Vagina (tissue), 2 donors: ENCODE results near the gene PGAM5. TPM values are rescaled to one million over a fixed set of nuclear protein-coding genes. Genes with fewer than 3 reads are reported as not detected.

Experiments used
- DNase-seq, 2 donors: peaks; one replicate each; pipeline ENCODE4 v3.0.0-alpha.2; 2017; ENCODE audit errors: extremely low spot score in 2 of 2
- H3K27ac ChIP-seq: fragments of 200-600 bp; sonication (generic); one replicate; pipeline ENCODE4 v1.5.1; 2019
- H3K27me3 ChIP-seq: fragments of 200-600 bp; sonication (generic); one replicate; pipeline ENCODE4 v1.5.1; 2019
- H3K36me3 ChIP-seq, 2 donors: fragments of 200-600 bp; sonication (generic); one replicate each; pipeline ENCODE4 v1.5.1; 2017 to 2019
- H3K4me1 ChIP-seq: fragments of 200-600 bp; sonication (generic); one replicate; pipeline ENCODE4 v1.5.1; 2019
- H3K4me3 ChIP-seq, 2 donors: fragments of 200-600 bp; sonication (generic); 1 replicate in 1 of 2; 2 replicates in 1 of 2; pipeline ENCODE4 v1.5.1; 2016 to 2019
- H3K9me3 ChIP-seq: fragments of 200-600 bp; sonication (generic); one replicate; pipeline ENCODE4 v1.5.1; 2019
- CTCF ChIP-seq, 3 experiments: fragments of 450-650 bp in 2 of 3; fragments of 200-600 bp in 1 of 3; sonication (generic) in 1 of 3; IDR thresholded peaks; one replicate each; pipeline ENCODE4 v1.5.1; 2017 to 2019; ENCODE audit warnings: antibody characterized with exemption in 3 of 3, mild to moderate bottlenecking in 2 of 3, moderate library complexity in 2 of 3
- POLR2A ChIP-seq, 2 donors: fragments of 450-650 bp; IDR thresholded peaks; one replicate each; pipeline ENCODE4 v1.6.1; 2017; ENCODE audit warnings: antibody characterized with exemption in 2 of 2, mild to moderate bottlenecking in 2 of 2, moderate library complexity in 2 of 2
- POLR2AphosphoS5 ChIP-seq, 2 donors: sonication (generic); formaldehyde crosslinking; IDR thresholded peaks; one replicate each; pipeline ENCODE4 v1.9.0; 2017; ENCODE audit warnings: antibody characterized with exemption in 2 of 2, mild to moderate bottlenecking in 2 of 2, low read depth in 1 of 2; ENCODE audit not compliant: insufficient read depth in 1 of 2
- intact Hi-C: fragments of 100-400 bp; cut with DNase I; formaldehyde crosslinking; loops from one replicate; pipeline ENCODE4 v1.15.1; 2023
- total RNA-seq: library from RNA; depleted of rRNA; stranded (reverse); fragments of >200 nt; gene quantifications from one replicate; pipeline ENCODE4 v1.2.3, GENCODE V29; 2016

PGAM5 gene
- total RNA-seq, 1 donor from 2014 or later: 27.0 TPM

GRCh38 chr12:132703641-132704040 lies 7.0 kb upstream of the PGAM5 start:
- H3K4me1 ChIP-seq: no peaks in the 10 kb centered on the region
- TF ChIP-seq POLR2AphosphoS5 (IDR thresholded peaks at IDR 0.05; ENCODE audit: insufficient read depth in 1 of 2, low read depth in 1 of 2) (no peak), POLR2A (IDR thresholded peaks at IDR 0.05) (no peak), CTCF (IDR thresholded peaks at IDR 0.05) (no peak)
- intact Hi-C loops: no loop called here
- H3K9me3 ChIP-seq: no peaks in the 10 kb centered on the region
- H3K36me3 ChIP-seq: no peaks in the 10 kb centered on the region
- no peak for DNase-seq
- no peaks in the 10 kb centered on the region for H3K27me3 ChIP-seq
- no peak overlapping the region for H3K27ac ChIP-seq
- H3K4me3 ChIP-seq: no peak overlapping the region

- H3K27ac ChIP-seq: no peak overlapping the region
- DNase-seq: no peak
- TF ChIP-seq POLR2AphosphoS5 (IDR thresholded peaks at IDR 0.05; ENCODE audit: insufficient read depth in 1 of 2, low read depth in 1 of 2): no peak
- no peak for TF ChIP-seq POLR2A (IDR thresholded peaks at IDR 0.05)
- no peak for TF ChIP-seq CTCF (IDR thresholded peaks at IDR 0.05)
- H3K9me3 ChIP-seq: no peaks in the 10 kb centered on the region
- intact Hi-C loops: no loop called here
- H3K36me3 ChIP-seq: no peaks in the 10 kb centered on the region
- H3K4me3 ChIP-seq: no peak overlapping the region
- no peaks in the 10 kb centered on the region for H3K27me3 ChIP-seq
- peaks cover 19% of the 10 kb centered on the region for H3K4me1 ChIP-seq
Observed at GRCh38 chr12:132707241-132707640, 3.4 kb upstream of the PGAM5 start.

GRCh38 chr12:132708150-132708549 lies 2.5 kb upstream of the PGAM5 start:
- no peak for DNase-seq
- intact Hi-C loops: no loop called here
- TF ChIP-seq CTCF (IDR thresholded peaks at IDR 0.05) (no peak), POLR2AphosphoS5 (IDR thresholded peaks at IDR 0.05; ENCODE audit: insufficient read depth in 1 of 2, low read depth in 1 of 2) (no peak), POLR2A (IDR thresholded peaks at IDR 0.05) (no peak)
- no peak overlapping the region for H3K4me3 ChIP-seq
- peaks cover 27% of the 10 kb centered on the region for H3K4me1 ChIP-seq
- no peak overlapping the region for H3K27ac ChIP-seq
- H3K27me3 ChIP-seq: no peaks in the 10 kb centered on the region
- H3K36me3 ChIP-seq: no peaks in the 10 kb centered on the region
- H3K9me3 ChIP-seq: no peaks in the 10 kb centered on the region

GRCh38 chr12:132710043-132710404 lies 618 bp upstream of the PGAM5 start:
- Histone ChIP-seq H3K4me1 (peaks cover 27% of the 10 kb centered on the region), H3K4me3 (peak overlapping the region; percentile 65 to 66), H3K9me3 (no peaks in the 10 kb centered on the region), H3K27me3 (no peaks in the 10 kb centered on the region), H3K27ac (peak overlapping the region; percentile 68), H3K36me3 (peaks cover 0 to 5% of the 10 kb centered on the region in 2 donors)
- TF ChIP-seq POLR2A (IDR thresholded peaks at IDR 0.05): no peak
- no peak for TF ChIP-seq CTCF (IDR thresholded peaks at IDR 0.05)
- TF ChIP-seq POLR2AphosphoS5 (IDR thresholded peaks at IDR 0.05; ENCODE audit: insufficient read depth in 1 of 2, low read depth in 1 of 2): no peak
- no peak for DNase-seq
- intact Hi-C loops: no loop called here

GRCh38 chr12:132711080-132711843 lies 620 bp downstream of the PGAM5 start:
- peak overlapping the region; percentile 27 for H3K27ac ChIP-seq

More at GRCh38 chr12:132711080-132711843, 620 bp downstream of the PGAM5 start:
- intact Hi-C loops: no loop called here
- Histone ChIP-seq H3K4me1 (peaks cover 27% of the 10 kb centered on the region), H3K27me3 (no peaks in the 10 kb centered on the region), H3K4me3 (peak overlapping the region; percentile 65 to 66), H3K9me3 (no peaks in the 10 kb centered on the region), H3K36me3 (peaks cover 0 to 7% of the 10 kb centered on the region in 2 donors)
- TF ChIP-seq CTCF (IDR thresholded peaks at IDR 0.05) (no peak), POLR2AphosphoS5 (IDR thresholded peaks at IDR 0.05; ENCODE audit: insufficient read depth in 1 of 2, low read depth in 1 of 2) (no peak), POLR2A (IDR thresholded peaks at IDR 0.05) (no peak)
- no peak for DNase-seq
